ENCODE data around the gene CACNG7.

Gene CACNG7

GRCh38 chr19:53992211-53992610 lies 83.1 kb downstream of the CACNG7 start:
- no peak overlapping the region for H3K4me3 ChIP-seq (ENCODE audit: low read depth, low read length)
- TF ChIP-seq CTCF (IDR thresholded peaks at IDR 0.05; ENCODE audit: borderline replicate concordance, insufficient read depth, low read depth, low read length), result no peak

- no peak for TF ChIP-seq CTCF (IDR thresholded peaks at IDR 0.05; ENCODE audit: borderline replicate concordance, insufficient read depth, low read depth, low read length)
- H3K4me3 ChIP-seq (ENCODE audit: low read depth, low read length), result no peak overlapping the region
These were observed 83.7 kb downstream of the CACNG7 start for GRCh38 chr19:53992815-53993214.

GRCh38 chr19:53993448-53993847 lies 84.4 kb downstream of the CACNG7 start:
- no peak for TF ChIP-seq CTCF (IDR thresholded peaks at IDR 0.05; ENCODE audit: borderline replicate concordance, insufficient read depth, low read depth, low read length)
- H3K4me3 ChIP-seq (ENCODE audit: low read depth, low read length), result no peak overlapping the region

Data from GM12875 (cell line).